HepG2 (cell line): ENCODE results near the gene ARID1A. TPM values are rescaled to one million over a fixed set of nuclear protein-coding genes. Genes with fewer than 3 reads are reported as not detected.

Experiments used
- ATAC-seq: fragments of 200-7000 bp; cut with Tn5 transposase; 3 replicates; pipeline ENCODE4 v1.9.1; 2020; ENCODE audit warnings: mild to moderate bottlenecking, moderate library complexity
- BruUV-seq: library from RNA; stranded (reverse); fragments of 400-500 nt; replicated peaks from 2 replicates; lab custom pipeline; 2021; lab: Mats Ljungman, UMichigan
- CTCF ChIA-PET: fragments of 300-600 bp; formaldehyde crosslinking; extraction: SDS; loops from one replicate; lab custom pipeline; 2021; ENCODE audit warnings: low total read pairs, inconsistent platforms, low intra/inter-chr PET ratio; lab: Yijun Ruan, JAX
- POLR2A ChIA-PET: fragments of 350-600 bp; sonication (Branson Sonifier 250); formaldehyde crosslinking; loops from one replicate; lab custom pipeline; 2020; ENCODE audit warnings: antibody characterized with exemption, inconsistent platforms; lab: Yijun Ruan, JAX
- DNase-seq: peaks from one replicate; pipeline ENCODE4 v3.0.0-alpha.2; 2015; ENCODE audit warnings: low spot score
- FAIRE-seq: peaks from 3 replicates; lab custom pipeline; 2011; peaks lifted over from hg19 to GRCh38; lab: Jason Lieb, UNC
- H2AFZ ChIP-seq: one replicate; pipeline ENCODE4 v1.6.1; 2011; ENCODE audit warnings: low read length, inconsistent platforms
- H3K27ac ChIP-seq: fragments of 300-600 bp; 3 replicates; pipeline ENCODE4 v1.8.0; 2011; ENCODE audit warnings: mixed run types, mild to moderate bottlenecking, mixed read lengths, low read length, inconsistent platforms; ENCODE audit not compliant: insufficient read depth; ENCODE audit errors: extremely low read length
- H3K27me3 ChIP-seq, 2 experiments: fragments of 200-600 bp in 1 of 2; 2 replicates in 1 of 2; 3 replicates in 1 of 2; pipeline versions ENCODE4 v1.6.0 to v1.8.0; 2011; ENCODE audit warnings: low read length in 2 of 2, mild to moderate bottlenecking in 2 of 2, moderate library complexity in 2 of 2, inconsistent platforms in 1 of 2; ENCODE audit not compliant: insufficient read depth in 2 of 2, control insufficient read depth in 1 of 2
- H3K36me3 ChIP-seq, 2 experiments: fragments of 200-600 bp in 1 of 2; replicated peaks in 1 of 2; 2 replicates in 1 of 2; 3 replicates in 1 of 2; pipeline versions ENCODE4 v1.5.1 to v1.8.0; 2011; ENCODE audit warnings: low read length in 2 of 2, inconsistent platforms in 1 of 2; ENCODE audit not compliant: insufficient read depth in 2 of 2, control insufficient read depth in 1 of 2
- H3K4me1 ChIP-seq: 2 replicates; pipeline ENCODE4 v1.5.1; 2012; ENCODE audit warnings: low read length, inconsistent platforms; ENCODE audit not compliant: insufficient read depth
- H3K4me2 ChIP-seq: 2 replicates; pipeline ENCODE4 v1.6.0; 2011; ENCODE audit warnings: low read depth, low read length, inconsistent platforms
- H3K4me3 ChIP-seq, 3 experiments: fragments of 200-600 bp in 1 of 3; sonication (generic), shearing (Covaris generic) in 1 of 3; replicated peaks in 1 of 3; 2 replicates each; pipeline ENCODE4 v1.5.1; 2011 to 2016; ENCODE audit warnings: low read length in 3 of 3, inconsistent platforms in 2 of 3, low read depth in 2 of 3, mild to moderate bottlenecking in 2 of 3, control low read depth in 1 of 3, mixed read lengths in 1 of 3; ENCODE audit not compliant: insufficient read depth in 1 of 3
- H3K79me2 ChIP-seq: one replicate; pipeline ENCODE4 v1.6.1; 2011; ENCODE audit warnings: low read length, inconsistent platforms; ENCODE audit not compliant: insufficient read depth
- H3K9ac ChIP-seq: 2 replicates; pipeline ENCODE4 v1.6.0; 2011; ENCODE audit warnings: mild to moderate bottlenecking, low read depth, low read length, inconsistent platforms; ENCODE audit not compliant: insufficient read depth
- H3K9me3 ChIP-seq: 2 replicates; pipeline ENCODE4 v1.5.1; 2012; ENCODE audit warnings: mild to moderate bottlenecking, low read length
- H4K20me1 ChIP-seq: 2 replicates; pipeline ENCODE4 v1.6.0; 2011; ENCODE audit warnings: inconsistent platforms, mild to moderate bottlenecking, low read length, moderate library complexity; ENCODE audit not compliant: insufficient read depth
- ADNP ChIP-seq: sonication (generic); formaldehyde crosslinking; IDR thresholded peaks from 2 replicates; pipeline ENCODE4 v1.4.0; 2020; ENCODE audit warnings: missing genetic modification reagents
- CEBPG ChIP-seq: IDR thresholded peaks from 2 replicates; pipeline ENCODE4 v1.6.1; 2016
- FOSL1 ChIP-seq: sonication (generic); formaldehyde crosslinking; IDR thresholded peaks from 2 replicates; pipeline ENCODE4 v1.9.0; 2021; ENCODE audit warnings: missing genetic modification reagents, borderline replicate concordance
- HNRNPUL1 ChIP-seq: fragments of 200-400 bp; formaldehyde crosslinking; IDR thresholded peaks from 2 replicates; pipeline ENCODE4 v1.6.1; 2017; ENCODE audit warnings: low read depth, mild to moderate bottlenecking, low read length, moderate library complexity
- LCORL ChIP-seq, 2 experiments: fragments of 450-650 bp in 1 of 2; sonication (generic) in 1 of 2; formaldehyde crosslinking in 1 of 2; IDR thresholded peaks; 2 replicates each; pipeline versions ENCODE4 v1.5.0 to v1.6.1; 2017 to 2020; ENCODE audit warnings: antibody characterized with exemption in 1 of 2, missing genetic modification reagents in 1 of 2
- MAZ ChIP-seq, 2 experiments: sonication (generic) in 1 of 2; formaldehyde crosslinking in 1 of 2; IDR thresholded peaks; 2 replicates each; pipeline versions ENCODE4 v1.5.0 to v1.6.1; 2012 to 2020; ENCODE audit warnings: low read depth in 2 of 2, mild to moderate bottlenecking in 2 of 2, borderline replicate concordance in 1 of 2, improper control_type of control experiment in 1 of 2, low read length in 1 of 2, missing genetic modification reagents in 1 of 2, moderate library complexity in 1 of 2
- MEIS2 ChIP-seq: sonication (generic); formaldehyde crosslinking; IDR thresholded peaks from 2 replicates; pipeline ENCODE4 v1.9.0; 2021; ENCODE audit warnings: mild to moderate bottlenecking, missing genetic modification reagents
- RBFOX2 ChIP-seq: fragments of 200-400 bp; formaldehyde crosslinking; IDR thresholded peaks from 2 replicates; pipeline ENCODE4 v1.6.1; 2017; ENCODE audit warnings: low read depth, mild to moderate bottlenecking, low read length
- RBM22 ChIP-seq: fragments of 200-400 bp; formaldehyde crosslinking; optimal IDR thresholded peaks from 2 replicates; pipeline ENCODE3; 2017; ENCODE audit warnings: mild to moderate bottlenecking, low read length, moderate library complexity
- RELA ChIP-seq: sonication (generic); formaldehyde crosslinking; IDR thresholded peaks from 2 replicates; pipeline ENCODE4 v1.4.0; 2020; ENCODE audit warnings: missing genetic modification reagents
- SP140L ChIP-seq: sonication (generic); formaldehyde crosslinking; IDR thresholded peaks from 2 replicates; pipeline ENCODE4 v1.4.0; 2020; ENCODE audit warnings: missing genetic modification reagents, borderline replicate concordance
- TCF12 ChIP-seq, 2 experiments: fragments of 450-650 bp in 1 of 2; sonication (generic) in 1 of 2; formaldehyde crosslinking in 1 of 2; IDR thresholded peaks; 2 replicates each; pipeline versions ENCODE4 v1.6.1 to v1.8.0; 2017 to 2022; ENCODE audit warnings: antibody characterized with exemption in 1 of 2, mild to moderate bottlenecking in 1 of 2, missing genetic modification reagents in 1 of 2, moderate library complexity in 1 of 2
- TRIM24 ChIP-seq: sonication (generic); formaldehyde crosslinking; IDR thresholded peaks from 2 replicates; pipeline ENCODE4 v1.8.0; 2022; ENCODE audit warnings: mild to moderate bottlenecking, missing genetic modification reagents
- ZNF282 ChIP-seq: fragments of 450-650 bp; IDR thresholded peaks from 2 replicates; pipeline ENCODE4 v1.6.1; 2018; ENCODE audit not compliant: partially characterized antibody
- WGBS: methylation state at CpG from one replicate; pipeline ENCODE4 v1.1.6; 2017; ENCODE audit warnings: low lambda C conversion rate; 5-methylcytosine and 5-hydroxymethylcytosine counted together
- in situ Hi-C: cut with HindIII; loops from 2 replicates; pipeline ENCODE4 v1.10.0; 2017; ENCODE audit warnings: low pct_unique_long_range_greater_than_20kb; ENCODE audit not compliant: extremely low pct_ligation_motif_present
- intact Hi-C: fragments of 100-400 bp; cut with micrococcal nuclease; formaldehyde crosslinking; loops from one replicate; pipeline ENCODE4 v1.10.0; 2022; ENCODE audit not compliant: unreplicated experiment
- polyA plus RNA-seq, 8 experiments: library from polyadenylated mRNA; depleted of rRNA in 3 of 8; stranded (reverse) in 7 of 8; unstranded in 1 of 8; fragments of >200 nt; fragmentation: Illumina TruSeq in 4 of 8; extraction: Trizol in 4 of 8; gene quantifications; 2 replicates each; pipeline versions ENCODE4 v1.2.1 to v1.2.3, GENCODE V29; 2011 to 2016; ENCODE audit warnings: low read depth in 4 of 8, missing spikeins in 1 of 8, mixed read lengths in 1 of 8; ENCODE audit not compliant: insufficient read depth in 1 of 8
- total RNA-seq, 5 experiments: library from RNA; depleted of rRNA; stranded (reverse); fragments of >200 nt; fragmentation: Illumina TruSeq; extraction: Trizol; gene quantifications; 2 replicates each; pipeline ENCODE4 v1.2.3, GENCODE V29; 2016; ENCODE audit warnings: low read depth in 1 of 5
- TF ChIP-seq, protein P1 (sequence below): sonication (generic); formaldehyde crosslinking; IDR thresholded peaks from 2 replicates; pipeline ENCODE4 v1.4.0; 2020; ENCODE audit warnings: mild to moderate bottlenecking, missing genetic modification reagents
- TF ChIP-seq, protein P2 (sequence below): sonication (generic); formaldehyde crosslinking; IDR thresholded peaks from 2 replicates; pipeline ENCODE4 v1.5.0; 2020; ENCODE audit warnings: mild to moderate bottlenecking, missing genetic modification reagents
- TF ChIP-seq, protein P3 (sequence below): sonication (generic); formaldehyde crosslinking; IDR thresholded peaks from 2 replicates; pipeline ENCODE4 v1.8.0; 2022; ENCODE audit warnings: missing genetic modification reagents, mild to moderate bottlenecking, borderline replicate concordance

The ARID1A gene
- total and polyA plus RNA-seq, 2 of the 13 experiments (the other 11 are each of a cell fraction or from before 2014, with no cell fraction given), result 11.9 to 15.9 TPM

DNA sequence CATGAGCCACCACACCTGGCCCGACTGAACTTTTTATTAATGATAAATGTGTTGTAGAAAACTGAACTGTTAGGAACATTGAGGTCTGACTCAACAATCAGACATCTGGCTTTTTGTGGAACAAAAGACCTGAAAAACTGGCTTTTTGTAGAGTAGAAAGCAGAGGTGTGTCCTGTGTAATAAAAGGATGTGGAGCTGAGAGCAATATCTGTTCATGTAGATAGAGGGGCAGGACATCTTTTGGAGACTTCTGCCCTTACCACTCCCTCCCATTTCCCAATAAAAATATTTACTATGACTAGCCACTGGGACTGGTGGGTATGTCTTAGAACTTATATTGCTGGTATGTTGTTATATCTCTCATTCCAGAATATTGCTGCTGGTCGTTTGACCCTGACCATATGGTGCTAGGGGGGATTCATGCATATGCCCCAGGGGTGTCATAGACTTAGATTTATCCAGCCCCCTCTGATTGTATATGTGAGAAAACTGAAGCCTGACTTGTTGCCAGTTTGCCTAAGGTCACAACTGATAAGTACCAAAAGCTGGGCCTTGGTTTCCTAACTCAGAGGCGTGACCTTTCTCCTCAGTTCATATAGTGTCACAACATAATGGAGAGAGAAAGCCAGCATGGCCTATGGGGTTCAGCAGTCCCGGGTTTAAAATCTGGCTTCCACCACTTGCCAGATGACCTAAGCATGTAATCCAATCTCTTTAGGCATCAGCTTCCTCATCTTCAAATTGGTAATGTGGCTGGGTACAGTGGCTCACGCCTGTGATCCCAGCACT lies 58.5 kb downstream of the ARID1A start (continued):
- TF ChIP-seq, protein P1, sequence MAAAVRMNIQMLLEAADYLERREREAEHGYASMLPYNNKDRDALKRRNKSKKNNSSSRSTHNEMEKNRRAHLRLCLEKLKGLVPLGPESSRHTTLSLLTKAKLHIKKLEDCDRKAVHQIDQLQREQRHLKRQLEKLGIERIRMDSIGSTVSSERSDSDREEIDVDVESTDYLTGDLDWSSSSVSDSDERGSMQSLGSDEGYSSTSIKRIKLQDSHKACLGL (CRISPR knock-in tag), result no peak
- TF ChIP-seq TCF12 (IDR thresholded peaks at IDR 0.05), result no peak
- no peak for TF ChIP-seq TCF12 (CRISPR knock-in tag; IDR thresholded peaks at IDR 0.05)
- no peak for TF ChIP-seq ADNP

DNA sequence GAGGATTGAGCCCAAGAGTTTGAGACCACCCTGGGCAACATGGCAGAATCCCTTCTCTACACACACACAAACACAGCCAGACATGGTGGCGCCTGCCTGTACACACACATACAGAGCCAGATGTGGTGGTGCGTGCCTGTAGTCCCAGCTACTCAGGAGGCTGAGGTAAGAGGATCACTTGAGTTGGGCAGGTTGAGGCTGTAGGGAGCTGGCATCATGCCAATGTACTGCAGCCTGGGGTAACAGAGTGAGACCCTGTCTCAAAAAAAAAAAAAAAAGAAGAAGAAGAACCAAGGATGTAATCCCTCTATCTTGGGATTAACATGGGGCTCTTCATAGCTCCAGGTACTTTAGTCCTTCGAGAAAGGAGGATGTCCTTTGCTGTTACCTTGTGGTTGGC lies 62.5 kb downstream of the ARID1A start:
- TF ChIP-seq FOSL1 (no peak), ZNF282 (no peak), RBFOX2 (no peak), RELA (no peak), RBM22 (peak; percentile 40), HNRNPUL1 (no peak), MEIS2 (CRISPR knock-in tag) (no peak), CEBPG (no peak), SP140L (CRISPR knock-in tag) (no peak), MAZ (IDR thresholded peaks at IDR 0.05; ENCODE audit: borderline replicate concordance, low read depth, low read length) (no peak), MAZ (CRISPR knock-in tag; IDR thresholded peaks at IDR 0.05; ENCODE audit: low read depth) (no peak), TRIM24 (CRISPR knock-in tag) (no peak), LCORL (IDR thresholded peaks at IDR 0.05) (peak; percentile 49), LCORL (CRISPR knock-in tag; IDR thresholded peaks at IDR 0.05) (no peak)
- TF ChIP-seq, protein P2, sequence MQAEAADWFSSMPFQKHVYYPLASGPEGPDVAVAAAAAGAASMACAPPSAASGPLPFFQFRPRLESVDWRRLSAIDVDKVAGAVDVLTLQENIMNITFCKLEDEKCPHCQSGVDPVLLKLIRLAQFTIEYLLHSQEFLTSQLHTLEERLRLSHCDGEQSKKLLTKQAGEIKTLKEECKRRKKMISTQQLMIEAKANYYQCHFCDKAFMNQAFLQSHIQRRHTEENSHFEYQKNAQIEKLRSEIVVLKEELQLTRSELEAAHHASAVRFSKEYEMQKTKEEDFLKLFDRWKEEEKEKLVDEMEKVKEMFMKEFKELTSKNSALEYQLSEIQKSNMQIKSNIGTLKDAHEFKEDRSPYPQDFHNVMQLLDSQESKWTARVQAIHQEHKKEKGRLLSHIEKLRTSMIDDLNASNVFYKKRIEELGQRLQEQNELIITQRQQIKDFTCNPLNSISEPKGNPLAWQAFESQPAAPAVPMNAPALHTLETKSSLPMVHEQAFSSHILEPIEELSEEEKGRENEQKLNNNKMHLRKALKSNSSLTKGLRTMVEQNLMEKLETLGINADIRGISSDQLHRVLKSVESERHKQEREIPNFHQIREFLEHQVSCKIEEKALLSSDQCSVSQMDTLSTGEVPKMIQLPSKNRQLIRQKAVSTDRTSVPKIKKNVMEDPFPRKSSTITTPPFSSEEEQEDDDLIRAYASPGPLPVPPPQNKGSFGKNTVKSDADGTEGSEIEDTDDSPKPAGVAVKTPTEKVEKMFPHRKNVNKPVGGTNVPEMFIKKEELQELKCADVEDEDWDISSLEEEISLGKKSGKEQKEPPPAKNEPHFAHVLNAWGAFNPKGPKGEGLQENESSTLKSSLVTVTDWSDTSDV (CRISPR knock-in tag), result no peak
- TF ChIP-seq, protein P3, sequence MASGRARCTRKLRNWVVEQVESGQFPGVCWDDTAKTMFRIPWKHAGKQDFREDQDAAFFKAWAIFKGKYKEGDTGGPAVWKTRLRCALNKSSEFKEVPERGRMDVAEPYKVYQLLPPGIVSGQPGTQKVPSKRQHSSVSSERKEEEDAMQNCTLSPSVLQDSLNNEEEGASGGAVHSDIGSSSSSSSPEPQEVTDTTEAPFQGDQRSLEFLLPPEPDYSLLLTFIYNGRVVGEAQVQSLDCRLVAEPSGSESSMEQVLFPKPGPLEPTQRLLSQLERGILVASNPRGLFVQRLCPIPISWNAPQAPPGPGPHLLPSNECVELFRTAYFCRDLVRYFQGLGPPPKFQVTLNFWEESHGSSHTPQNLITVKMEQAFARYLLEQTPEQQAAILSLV (CRISPR knock-in tag), result no peak
- peaks cover 4% of the 10 kb centered on the region; the same call in 1 of the 2 replicates for H4K20me1 ChIP-seq
- no peak overlapping the region for H2AFZ ChIP-seq
- DNase-seq, result no peak
- CTCF ChIA-PET, result no interaction called here
- no peaks in the 10 kb centered on the region for H3K9me3 ChIP-seq
- in situ Hi-C loops (no loop called here), intact Hi-C loops (no loop called here)
- H3K4me3 ChIP-seq, result no peak overlapping the region
- POLR2A ChIA-PET, result interaction anchor here (0.9 to 2.1 kb wide), 4 partner anchors 14 to 61 kb away, joined by 3 to 13 read pairs (median 3); partner anchors contain the start of gene PIGV
- WGBS, result 97% methylated on average over 2 of the region's 3 CpGs
- no peak for ATAC-seq
- peaks cover 25 to 76% of the 10 kb centered on the region in 2 experiments for H3K36me3 ChIP-seq
- H3K4me1 ChIP-seq, result peaks cover 19% of the 10 kb centered on the region
- no peaks in the 10 kb centered on the region for H3K27me3 ChIP-seq
- H3K9ac ChIP-seq, result no peak overlapping the region
- BruUV-seq, result no TSS peak
- peak overlapping the region; percentile 22 for H3K27ac ChIP-seq
- H3K79me2 ChIP-seq, result peaks cover 16% of the 10 kb centered on the region
- no peak for FAIRE-seq
- H3K4me2 ChIP-seq, result no peak overlapping the region
